NB4 (cell line): ENCODE data around the gene ENPP3.

ENCODE experiments used
- MYC ChIP-seq: IDR thresholded peaks from 2 replicates; pipeline ENCODE4 v1.6.1; 2011; ENCODE audit warnings: low read depth, low read length
- TF ChIP-seq, protein P1 (sequence below): IDR thresholded peaks from one replicate; pipeline ENCODE4 v1.5.1; 2012; ENCODE audit warnings: low read depth, low read length
- TF ChIP-seq, protein P2 (sequence below): IDR thresholded peaks from 2 replicates; pipeline ENCODE4 v1.6.1; 2011; ENCODE audit warnings: low read depth, low read length

DNA sequence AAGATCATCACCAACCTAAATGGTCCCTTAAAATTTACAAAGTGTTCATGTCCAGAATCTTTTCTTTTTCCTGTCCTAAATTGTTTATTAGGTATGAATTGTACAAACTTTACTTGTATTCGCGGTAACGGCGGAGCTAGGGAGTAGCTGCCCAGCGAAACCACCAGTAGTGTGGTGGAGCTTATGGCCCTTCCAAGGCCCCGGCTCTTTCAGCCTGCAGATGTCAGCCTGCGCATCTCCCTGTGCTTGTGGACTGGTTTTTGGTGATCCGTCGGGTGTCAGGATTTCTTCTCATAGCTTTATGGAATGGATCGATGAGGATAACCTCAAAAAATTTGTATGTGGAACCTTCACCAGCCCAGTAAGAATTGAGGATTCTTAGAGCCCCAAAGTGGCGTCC, 143.5 kb downstream of the ENPP3 start:
- TF ChIP-seq, protein P1, sequence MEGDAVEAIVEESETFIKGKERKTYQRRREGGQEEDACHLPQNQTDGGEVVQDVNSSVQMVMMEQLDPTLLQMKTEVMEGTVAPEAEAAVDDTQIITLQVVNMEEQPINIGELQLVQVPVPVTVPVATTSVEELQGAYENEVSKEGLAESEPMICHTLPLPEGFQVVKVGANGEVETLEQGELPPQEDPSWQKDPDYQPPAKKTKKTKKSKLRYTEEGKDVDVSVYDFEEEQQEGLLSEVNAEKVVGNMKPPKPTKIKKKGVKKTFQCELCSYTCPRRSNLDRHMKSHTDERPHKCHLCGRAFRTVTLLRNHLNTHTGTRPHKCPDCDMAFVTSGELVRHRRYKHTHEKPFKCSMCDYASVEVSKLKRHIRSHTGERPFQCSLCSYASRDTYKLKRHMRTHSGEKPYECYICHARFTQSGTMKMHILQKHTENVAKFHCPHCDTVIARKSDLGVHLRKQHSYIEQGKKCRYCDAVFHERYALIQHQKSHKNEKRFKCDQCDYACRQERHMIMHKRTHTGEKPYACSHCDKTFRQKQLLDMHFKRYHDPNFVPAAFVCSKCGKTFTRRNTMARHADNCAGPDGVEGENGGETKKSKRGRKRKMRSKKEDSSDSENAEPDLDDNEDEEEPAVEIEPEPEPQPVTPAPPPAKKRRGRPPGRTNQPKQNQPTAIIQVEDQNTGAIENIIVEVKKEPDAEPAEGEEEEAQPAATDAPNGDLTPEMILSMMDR: no peak
- no peak for TF ChIP-seq MYC
- TF ChIP-seq, protein P2, sequence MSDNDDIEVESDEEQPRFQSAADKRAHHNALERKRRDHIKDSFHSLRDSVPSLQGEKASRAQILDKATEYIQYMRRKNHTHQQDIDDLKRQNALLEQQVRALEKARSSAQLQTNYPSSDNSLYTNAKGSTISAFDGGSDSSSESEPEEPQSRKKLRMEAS: no peak
